HepG2 (cell line): ENCODE data around the gene ANTXRL. TPM values are rescaled to one million over a fixed set of nuclear protein-coding genes. Genes with fewer than 3 reads are reported as not detected.
A peak's percentile ranks its signal among the peaks of the same experiment; 100 is the strongest.
"Not testable (repeated sequence)": the region's sequence is repeated elsewhere in the genome, so short reads cannot be mapped to it uniquely, and the experiment has no call there.

Source experiments
- ATAC-seq: fragments of 200-7000 bp; cut with Tn5 transposase; 3 replicates; pipeline ENCODE4 v1.9.1; 2020; ENCODE audit warnings: mild to moderate bottlenecking, moderate library complexity
- BruUV-seq: library from RNA; stranded (reverse); fragments of 400-500 nt; replicated peaks from 2 replicates; lab custom pipeline; 2021; lab: Mats Ljungman, UMichigan
- CTCF ChIA-PET: fragments of 300-600 bp; formaldehyde crosslinking; extraction: SDS; loops from one replicate; lab custom pipeline; 2021; ENCODE audit warnings: low total read pairs, inconsistent platforms, low intra/inter-chr PET ratio; lab: Yijun Ruan, JAX
- POLR2A ChIA-PET: fragments of 350-600 bp; sonication (Branson Sonifier 250); formaldehyde crosslinking; loops from one replicate; lab custom pipeline; 2020; ENCODE audit warnings: antibody characterized with exemption, inconsistent platforms; lab: Yijun Ruan, JAX
- DNase-seq: peaks from one replicate; pipeline ENCODE4 v3.0.0-alpha.2; 2015; ENCODE audit warnings: low spot score
- FAIRE-seq: peaks from 3 replicates; lab custom pipeline; 2011; peaks lifted over from hg19 to GRCh38; lab: Jason Lieb, UNC
- H2AFZ ChIP-seq: one replicate; pipeline ENCODE4 v1.6.1; 2011; ENCODE audit warnings: low read length, inconsistent platforms
- H3K27ac ChIP-seq: fragments of 300-600 bp; 3 replicates; pipeline ENCODE4 v1.8.0; 2011; ENCODE audit warnings: mixed run types, mild to moderate bottlenecking, mixed read lengths, low read length, inconsistent platforms; ENCODE audit not compliant: insufficient read depth; ENCODE audit errors: extremely low read length
- H3K27me3 ChIP-seq, 2 experiments: fragments of 200-600 bp in 1 of 2; 2 replicates in 1 of 2; 3 replicates in 1 of 2; pipeline versions ENCODE4 v1.6.0 to v1.8.0; 2011; ENCODE audit warnings: low read length in 2 of 2, mild to moderate bottlenecking in 2 of 2, moderate library complexity in 2 of 2, inconsistent platforms in 1 of 2; ENCODE audit not compliant: insufficient read depth in 2 of 2, control insufficient read depth in 1 of 2
- H3K36me3 ChIP-seq, 2 experiments: fragments of 200-600 bp in 1 of 2; replicated peaks in 1 of 2; 2 replicates in 1 of 2; 3 replicates in 1 of 2; pipeline versions ENCODE4 v1.5.1 to v1.8.0; 2011; ENCODE audit warnings: low read length in 2 of 2, inconsistent platforms in 1 of 2; ENCODE audit not compliant: insufficient read depth in 2 of 2, control insufficient read depth in 1 of 2
- H3K4me1 ChIP-seq: 2 replicates; pipeline ENCODE4 v1.5.1; 2012; ENCODE audit warnings: low read length, inconsistent platforms; ENCODE audit not compliant: insufficient read depth
- H3K4me2 ChIP-seq: 2 replicates; pipeline ENCODE4 v1.6.0; 2011; ENCODE audit warnings: low read depth, low read length, inconsistent platforms
- H3K4me3 ChIP-seq, 3 experiments: fragments of 200-600 bp in 1 of 3; sonication (generic), shearing (Covaris generic) in 1 of 3; replicated peaks in 1 of 3; 2 replicates each; pipeline ENCODE4 v1.5.1; 2011 to 2016; ENCODE audit warnings: low read length in 3 of 3, inconsistent platforms in 2 of 3, low read depth in 2 of 3, mild to moderate bottlenecking in 2 of 3, control low read depth in 1 of 3, mixed read lengths in 1 of 3; ENCODE audit not compliant: insufficient read depth in 1 of 3
- H3K79me2 ChIP-seq: one replicate; pipeline ENCODE4 v1.6.1; 2011; ENCODE audit warnings: low read length, inconsistent platforms; ENCODE audit not compliant: insufficient read depth
- H3K9ac ChIP-seq: 2 replicates; pipeline ENCODE4 v1.6.0; 2011; ENCODE audit warnings: mild to moderate bottlenecking, low read depth, low read length, inconsistent platforms; ENCODE audit not compliant: insufficient read depth
- H3K9me3 ChIP-seq: 2 replicates; pipeline ENCODE4 v1.5.1; 2012; ENCODE audit warnings: mild to moderate bottlenecking, low read length
- H4K20me1 ChIP-seq: 2 replicates; pipeline ENCODE4 v1.6.0; 2011; ENCODE audit warnings: inconsistent platforms, mild to moderate bottlenecking, low read length, moderate library complexity; ENCODE audit not compliant: insufficient read depth
- BHLHE40 ChIP-seq: IDR thresholded peaks from 2 replicates; pipeline ENCODE4 v1.6.1; 2011; ENCODE audit warnings: low read length, improper control_type of control experiment
- IRF9 ChIP-seq: sonication (generic); formaldehyde crosslinking; IDR thresholded peaks from 2 replicates; pipeline ENCODE4 v1.8.0; 2022; ENCODE audit warnings: missing genetic modification reagents, mild to moderate bottlenecking, borderline replicate concordance
- ZNF264 ChIP-seq: sonication (generic); formaldehyde crosslinking; IDR thresholded peaks from 2 replicates; pipeline ENCODE4 v1.4.0; 2020; ENCODE audit warnings: missing genetic modification reagents
- ZNF513 ChIP-seq: sonication (generic); formaldehyde crosslinking; conservative IDR thresholded peaks from 2 replicates; pipeline ENCODE4 v1.5.0; 2020; ENCODE audit warnings: missing genetic modification reagents
- ZNF550 ChIP-seq: sonication (generic); formaldehyde crosslinking; IDR thresholded peaks from 2 replicates; pipeline ENCODE4 v1.4.0; 2020; ENCODE audit warnings: mild to moderate bottlenecking, missing genetic modification reagents, borderline replicate concordance
- ZNF614 ChIP-seq: IDR thresholded peaks from 2 replicates; pipeline ENCODE4 v1.6.1; 2018; ENCODE audit warnings: missing biosample characterization, missing genetic modification reagents, inconsistent platforms, borderline replicate concordance
- ZSCAN30 ChIP-seq: sonication (generic); formaldehyde crosslinking; IDR thresholded peaks from 2 replicates; pipeline ENCODE4 v1.5.0; 2020; ENCODE audit warnings: mild to moderate bottlenecking, missing genetic modification reagents
- WGBS: methylation state at CpG from one replicate; pipeline ENCODE4 v1.1.6; 2017; ENCODE audit warnings: low lambda C conversion rate; 5-methylcytosine and 5-hydroxymethylcytosine counted together
- in situ Hi-C: cut with HindIII; loops from 2 replicates; pipeline ENCODE4 v1.10.0; 2017; ENCODE audit warnings: low pct_unique_long_range_greater_than_20kb; ENCODE audit not compliant: extremely low pct_ligation_motif_present
- intact Hi-C: fragments of 100-400 bp; cut with micrococcal nuclease; formaldehyde crosslinking; loops from one replicate; pipeline ENCODE4 v1.10.0; 2022; ENCODE audit not compliant: unreplicated experiment
- polyA plus RNA-seq, 8 experiments: library from polyadenylated mRNA; depleted of rRNA in 3 of 8; stranded (reverse) in 7 of 8; unstranded in 1 of 8; fragments of >200 nt; fragmentation: Illumina TruSeq in 4 of 8; extraction: Trizol in 4 of 8; gene quantifications; 2 replicates each; pipeline versions ENCODE4 v1.2.1 to v1.2.3, GENCODE V29; 2011 to 2016; ENCODE audit warnings: low read depth in 4 of 8, missing spikeins in 1 of 8, mixed read lengths in 1 of 8; ENCODE audit not compliant: insufficient read depth in 1 of 8
- total RNA-seq, 5 experiments: library from RNA; depleted of rRNA; stranded (reverse); fragments of >200 nt; fragmentation: Illumina TruSeq; extraction: Trizol; gene quantifications; 2 replicates each; pipeline ENCODE4 v1.2.3, GENCODE V29; 2016; ENCODE audit warnings: low read depth in 1 of 5

Gene ANTXRL
- total and polyA plus RNA-seq, 2 of the 13 experiments (the other 11 are each of a cell fraction or from before 2014, with no cell fraction given): not detected

DNA sequence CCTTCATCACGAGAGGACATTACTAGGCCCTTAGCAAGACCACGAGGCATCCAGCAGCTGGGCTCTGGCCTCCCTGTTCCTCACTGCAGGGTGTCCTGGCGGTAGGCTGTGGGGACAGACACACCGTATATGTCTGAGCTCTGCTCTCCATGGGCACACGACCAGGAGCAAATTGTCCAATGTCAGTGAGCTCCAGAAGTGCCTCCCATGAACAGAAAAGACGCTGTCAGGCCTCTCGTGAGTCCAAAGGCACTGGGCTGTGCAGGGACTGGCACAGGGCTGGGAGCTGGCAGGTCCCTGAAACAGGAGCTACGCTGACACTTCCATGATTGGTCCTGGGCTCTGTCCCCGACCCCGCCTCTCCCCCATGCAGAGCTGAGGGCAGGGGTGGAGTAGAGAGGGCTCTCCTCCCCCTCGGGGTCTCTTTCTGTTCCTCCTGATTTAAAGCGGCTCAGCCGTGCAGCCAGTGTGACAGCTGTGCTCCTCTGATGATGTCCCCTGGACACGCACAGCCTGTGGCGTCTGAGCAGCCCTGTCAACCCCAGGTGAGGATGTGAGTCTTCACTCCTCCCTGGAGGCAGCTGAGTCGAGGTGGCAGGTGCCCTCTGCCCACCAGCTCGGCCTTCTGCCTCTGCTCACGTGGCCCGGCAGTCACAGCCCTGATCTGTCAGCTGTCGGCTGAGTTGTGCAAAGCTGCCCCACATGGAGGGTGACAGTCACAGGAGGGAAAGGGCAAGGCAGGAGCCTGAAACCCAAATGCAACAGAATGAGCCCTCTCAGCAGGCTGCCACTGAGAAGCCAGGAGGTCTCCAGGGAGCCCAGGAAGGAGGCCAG lies 13.0 kb downstream of the ANTXRL start:
- intact Hi-C loops (no loop called here), in situ Hi-C loops (no loop called here)
- no peak for DNase-seq
- BruUV-seq: no TSS peak
- Histone ChIP-seq H3K4me3 (no peak overlapping the region), H3K79me2 (no peaks in the 10 kb centered on the region), H3K9me3 (no peaks in the 10 kb centered on the region), H2AFZ (no peak overlapping the region), H4K20me1 (no peaks in the 10 kb centered on the region), H3K27me3 (peaks cover 2 to 9% of the 10 kb centered on the region in 2 experiments; a peak in 3 of 5 replicates), H3K4me1 (no peaks in the 10 kb centered on the region), H3K27ac (no peak overlapping the region), H3K9ac (no peak overlapping the region), H3K36me3 (no peaks in the 10 kb centered on the region), H3K4me2 (no peak overlapping the region)
- ATAC-seq: peak; percentile 30
- TF ChIP-seq ZSCAN30 (CRISPR knock-in tag) (no peak), IRF9 (CRISPR knock-in tag) (no peak), ZNF513 (CRISPR knock-in tag) (no peak), ZNF550 (CRISPR knock-in tag) (no peak), BHLHE40 (no peak), ZNF264 (CRISPR knock-in tag) (no peak), ZNF614 (CRISPR knock-in tag) (no peak)
- WGBS: 0% methylated on average over 3 of the region's 20 CpGs
- CTCF ChIA-PET: no interaction called here
- POLR2A ChIA-PET: no interaction called here
- FAIRE-seq: no peak

DNA sequence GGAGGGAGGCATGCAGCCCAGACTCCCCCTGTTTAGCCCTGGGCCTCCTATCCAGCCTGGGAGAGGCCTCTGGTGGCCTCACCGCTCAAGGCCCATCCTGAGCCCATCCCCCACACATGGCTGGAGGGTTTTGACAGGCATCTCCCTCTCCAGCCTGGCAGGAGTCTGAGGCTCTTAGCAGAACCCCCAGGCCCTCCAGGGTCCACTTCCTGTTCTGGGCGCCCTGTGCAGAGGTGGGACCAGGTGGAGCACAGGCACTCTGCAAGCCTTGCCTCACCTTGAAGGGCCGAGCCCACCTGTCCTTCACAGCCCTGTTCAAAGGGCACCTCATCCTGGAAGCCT lies 13.5 kb downstream of the ANTXRL start:
- H3K79me2 ChIP-seq, H3K4me3 ChIP-seq, CTCF ChIA-PET, intact Hi-C loops, ATAC-seq, H4K20me1 ChIP-seq, H2AFZ ChIP-seq, H3K9me3 ChIP-seq, FAIRE-seq, H3K4me2 ChIP-seq, H3K9ac ChIP-seq, in situ Hi-C loops, POLR2A ChIA-PET, H3K4me1 ChIP-seq, BruUV-seq, DNase-seq, H3K27ac ChIP-seq, H3K27me3 ChIP-seq, H3K36me3 ChIP-seq: not testable (repeated sequence)
- no CpG with 5 or more reads among the region's 3 CpGs for WGBS
